Endothelial cell of umbilical vein (primary cell): ENCODE measurements around the gene RGS6. TPM values are rescaled to one million over a fixed set of nuclear protein-coding genes. Genes with fewer than 3 reads are reported as not detected.

Experiments used
- BruUV-seq: library from RNA; stranded (reverse); fragments of 400-500 nt; replicated peaks from 2 replicates; lab custom pipeline; 2021; lab: Mats Ljungman, UMichigan
- CTCF ChIA-PET: fragments of 300-600, 350-600 bp; sonication (Branson Sonifier 250); formaldehyde crosslinking; loops from one replicate; lab custom pipeline; 2021; ENCODE audit warnings: antibody characterized with exemption, inconsistent platforms; lab: Charles Lee
- POLR2A ChIA-PET: fragments of 300-600, 350-600 bp; sonication (Branson Sonifier 250); formaldehyde crosslinking; loops from one replicate; lab custom pipeline; 2021; ENCODE audit warnings: antibody characterized with exemption, inconsistent platforms; lab: Charles Lee
- DNase-seq: peaks from one replicate; pipeline ENCODE4 v3.0.0-alpha.2; 2011; ENCODE audit warnings: low read depth, low spot score
- FAIRE-seq: peaks from 2 replicates; lab custom pipeline; 2011; peaks lifted over from hg19 to GRCh38; lab: Jason Lieb, UNC
- H2AFZ ChIP-seq: 2 replicates; pipeline ENCODE4 v1.6.0; 2012; ENCODE audit warnings: low read depth, low read length, control low read depth, inconsistent platforms
- H3K27ac ChIP-seq: 2 replicates; pipeline ENCODE4 v1.5.1; 2011; ENCODE audit warnings: low read depth, mild to moderate bottlenecking, control low read depth, low read length, moderate library complexity; ENCODE audit not compliant: insufficient read depth
- H3K27me3 ChIP-seq, 2 experiments: 2 replicates each; pipeline versions ENCODE4 v1.6.0 to v1.6.1; 2011; ENCODE audit warnings: low read length in 2 of 2, mixed read lengths in 1 of 2; ENCODE audit not compliant: control insufficient read depth in 2 of 2, insufficient read depth in 2 of 2
- H3K36me3 ChIP-seq, 2 experiments: 2 replicates in 1 of 2; 3 replicates in 1 of 2; pipeline ENCODE4 v1.5.1; 2011; ENCODE audit warnings: low read length in 2 of 2, mild to moderate bottlenecking in 1 of 2, moderate library complexity in 1 of 2; ENCODE audit not compliant: control insufficient read depth in 2 of 2, insufficient read depth in 2 of 2; ENCODE audit errors: extremely low read depth in 1 of 2
- H3K4me1 ChIP-seq: 3 replicates; pipeline ENCODE4 v1.5.1; 2011; ENCODE audit warnings: mild to moderate bottlenecking, low read length; ENCODE audit not compliant: control insufficient read depth, insufficient read depth; ENCODE audit errors: extremely low read depth
- H3K4me2 ChIP-seq: 2 replicates; pipeline ENCODE4 v1.6.1; 2011; ENCODE audit warnings: low read length, control low read depth, mixed read lengths; ENCODE audit not compliant: insufficient read depth
- H3K4me3 ChIP-seq, 3 experiments: fragments of 200-600 bp in 1 of 3; sonication (generic), shearing (Covaris generic) in 1 of 3; replicated peaks in 1 of 3; 2 replicates each; pipeline ENCODE4 v1.5.1; 2011 to 2016; ENCODE audit warnings: control low read depth in 3 of 3, low read length in 3 of 3, mild to moderate bottlenecking in 2 of 3, inconsistent platforms in 1 of 3, low read depth in 1 of 3, moderate library complexity in 1 of 3; ENCODE audit not compliant: insufficient read depth in 1 of 3
- H3K79me2 ChIP-seq: 2 replicates; pipeline ENCODE4 v1.6.0; 2012; ENCODE audit warnings: low read length, inconsistent platforms; ENCODE audit not compliant: control insufficient read depth, insufficient read depth
- H3K9ac ChIP-seq: replicated peaks from 2 replicates; pipeline ENCODE3; 2011; ENCODE audit warnings: low read length, control low read depth; ENCODE audit not compliant: insufficient read depth; ENCODE audit errors: extremely low read depth
- H3K9me1 ChIP-seq: replicated peaks from 3 replicates; pipeline ENCODE4 v1.6.0; 2011; ENCODE audit warnings: mild to moderate bottlenecking, low read length; ENCODE audit not compliant: control insufficient read depth, insufficient read depth; ENCODE audit errors: extremely low read depth
- H3K9me3 ChIP-seq: replicated peaks from 2 replicates; pipeline ENCODE4 v1.5.1; 2012; ENCODE audit warnings: low read length, inconsistent platforms; ENCODE audit not compliant: control insufficient read depth, insufficient read depth
- H4K20me1 ChIP-seq: replicated peaks from 2 replicates; pipeline ENCODE3; 2011; ENCODE audit warnings: mild to moderate bottlenecking, low read length; ENCODE audit not compliant: control insufficient read depth, insufficient read depth; ENCODE audit errors: extremely low read depth
- EZH2 ChIP-seq: IDR thresholded peaks from 2 replicates; pipeline ENCODE4 v1.6.1; 2012; ENCODE audit warnings: borderline replicate concordance, low read depth, mild to moderate bottlenecking, moderate library complexity, low read length, inconsistent platforms; ENCODE audit not compliant: severe bottlenecking
- FOS ChIP-seq: IDR thresholded peaks from 2 replicates; pipeline ENCODE4 v1.6.1; 2011; ENCODE audit warnings: mild to moderate bottlenecking, low read length, moderate library complexity, borderline replicate concordance; ENCODE audit not compliant: insufficient read depth
- GATA2 ChIP-seq: IDR thresholded peaks from 2 replicates; pipeline ENCODE4 v1.7.0; 2011; ENCODE audit warnings: low read depth, mild to moderate bottlenecking, moderate library complexity, mixed read lengths, low read length; ENCODE audit not compliant: insufficient read length, insufficient read depth
- JUN ChIP-seq: IDR thresholded peaks from 2 replicates; pipeline ENCODE4 v1.6.1; 2011; ENCODE audit warnings: borderline replicate concordance, low read depth; ENCODE audit not compliant: insufficient read length, insufficient read depth
- MYC ChIP-seq: IDR thresholded peaks from one replicate; pipeline ENCODE4 v1.6.1; 2011; ENCODE audit warnings: mild to moderate bottlenecking, low read depth, low read length
- POLR2A ChIP-seq: IDR thresholded peaks from 2 replicates; pipeline ENCODE4 v1.6.1; 2012; ENCODE audit warnings: low read depth, mild to moderate bottlenecking, control low read depth, low read length
- POLR2AphosphoS5 ChIP-seq: IDR thresholded peaks from 2 replicates; pipeline ENCODE4 v1.6.1; 2012; ENCODE audit warnings: low read depth, mild to moderate bottlenecking, control low read depth, low read length, moderate library complexity; ENCODE audit not compliant: insufficient read depth
- dilution Hi-C: fragments of 300-500 bp; cut with MboI; formaldehyde crosslinking; loops from one replicate; pipeline ENCODE4 v1.15.0; 2019; ENCODE audit warnings: low sequenced_read_pairs; ENCODE audit not compliant: extremely low pct_ligation_motif_present
- intact Hi-C: fragments of 100-400 bp; cut with micrococcal nuclease; formaldehyde crosslinking; loops from one replicate; pipeline ENCODE4 v1.10.0; 2022
- polyA plus RNA-seq, 4 experiments: library from polyadenylated mRNA; depleted of rRNA in 3 of 4; stranded (reverse) in 3 of 4; unstranded in 1 of 4; fragments of >200 nt; gene quantifications; 2 replicates each; pipeline versions ENCODE4 v1.2.1 to v1.2.3, GENCODE V29; 2011 to 2012; ENCODE audit warnings: missing spikeins in 1 of 4
- total RNA-seq: library from RNA; stranded (reverse); gene quantifications from 2 replicates; pipeline ENCODE4 v1.2.3, GENCODE V29; 2021
- TF ChIP-seq, protein P1 (sequence below), 2 donors: IDR thresholded peaks; 1 replicate in 1 of 2; 2 replicates in 1 of 2; pipeline ENCODE4 v1.5.1; 2011; ENCODE audit warnings: low read length in 2 of 2, mild to moderate bottlenecking in 2 of 2, moderate library complexity in 2 of 2, control low read depth in 1 of 2, inconsistent platforms in 1 of 2, low read depth in 1 of 2; ENCODE audit not compliant: insufficient read depth in 1 of 2; ENCODE audit errors: extremely low read depth in 1 of 2
- TF ChIP-seq, protein P2 (sequence below): IDR thresholded peaks from 2 replicates; pipeline ENCODE4 v1.6.1; 2011; ENCODE audit not compliant: insufficient read depth, insufficient read length

The RGS6 gene
- total and polyA plus RNA-seq, 2 donors (not counting 3 experiments of a cell fraction or from before 2014, with no cell fraction given): not detected

DNA sequence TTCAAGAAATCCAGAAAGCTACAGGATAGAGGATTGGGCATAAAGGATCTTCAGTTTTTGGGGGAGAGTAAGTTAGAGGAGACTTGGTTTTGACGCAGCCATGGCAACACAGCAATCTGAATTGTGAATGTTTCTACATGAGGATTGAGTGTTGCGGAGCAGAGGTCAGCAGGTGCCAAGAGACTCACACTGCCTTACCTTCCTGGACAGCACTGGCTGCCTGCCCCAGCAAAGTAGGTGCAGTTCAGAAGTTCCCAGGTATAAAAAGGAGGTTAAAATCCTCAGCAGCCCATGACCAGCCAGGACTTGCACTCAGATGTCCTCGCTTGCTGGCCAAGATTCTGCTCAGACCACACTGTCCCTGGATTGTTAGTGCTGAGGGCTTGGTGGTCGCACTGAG is 590.6 kb downstream of the RGS6 start:
- FAIRE-seq: no peak
- BruUV-seq: no TSS peak
- CTCF ChIA-PET: no interaction called here

More for the DNA sequence above, 590.6 kb downstream of the RGS6 start:
- H3K27me3 ChIP-seq: no peaks in the 10 kb centered on the region
- no peaks in the 10 kb centered on the region for H4K20me1 ChIP-seq
- no peak for DNase-seq
- POLR2A ChIA-PET: no interaction called here
- H3K4me2 ChIP-seq: no peak overlapping the region
- H3K4me1 ChIP-seq: peaks cover 4% of the 10 kb centered on the region
- H3K9me3 ChIP-seq: no peaks in the 10 kb centered on the region
- no peaks in the 10 kb centered on the region for H3K79me2 ChIP-seq
- TF ChIP-seq, protein P1, sequence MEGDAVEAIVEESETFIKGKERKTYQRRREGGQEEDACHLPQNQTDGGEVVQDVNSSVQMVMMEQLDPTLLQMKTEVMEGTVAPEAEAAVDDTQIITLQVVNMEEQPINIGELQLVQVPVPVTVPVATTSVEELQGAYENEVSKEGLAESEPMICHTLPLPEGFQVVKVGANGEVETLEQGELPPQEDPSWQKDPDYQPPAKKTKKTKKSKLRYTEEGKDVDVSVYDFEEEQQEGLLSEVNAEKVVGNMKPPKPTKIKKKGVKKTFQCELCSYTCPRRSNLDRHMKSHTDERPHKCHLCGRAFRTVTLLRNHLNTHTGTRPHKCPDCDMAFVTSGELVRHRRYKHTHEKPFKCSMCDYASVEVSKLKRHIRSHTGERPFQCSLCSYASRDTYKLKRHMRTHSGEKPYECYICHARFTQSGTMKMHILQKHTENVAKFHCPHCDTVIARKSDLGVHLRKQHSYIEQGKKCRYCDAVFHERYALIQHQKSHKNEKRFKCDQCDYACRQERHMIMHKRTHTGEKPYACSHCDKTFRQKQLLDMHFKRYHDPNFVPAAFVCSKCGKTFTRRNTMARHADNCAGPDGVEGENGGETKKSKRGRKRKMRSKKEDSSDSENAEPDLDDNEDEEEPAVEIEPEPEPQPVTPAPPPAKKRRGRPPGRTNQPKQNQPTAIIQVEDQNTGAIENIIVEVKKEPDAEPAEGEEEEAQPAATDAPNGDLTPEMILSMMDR (IDR thresholded peaks at IDR 0.05; ENCODE audit: extremely low read depth in 1 of 2, insufficient read depth in 1 of 2, low read depth in 1 of 2, low read length in 2 of 2): no peak
- TF ChIP-seq MYC (no peak), GATA2 (no peak), FOS (no peak), POLR2A (no peak), JUN (no peak), EZH2 (no peak), POLR2AphosphoS5 (no peak)
- TF ChIP-seq, protein P2, sequence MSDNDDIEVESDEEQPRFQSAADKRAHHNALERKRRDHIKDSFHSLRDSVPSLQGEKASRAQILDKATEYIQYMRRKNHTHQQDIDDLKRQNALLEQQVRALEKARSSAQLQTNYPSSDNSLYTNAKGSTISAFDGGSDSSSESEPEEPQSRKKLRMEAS: no peak
- no peak overlapping the region for H2AFZ ChIP-seq
- dilution Hi-C loops (no loop called here), intact Hi-C loops (no loop called here)
- no peak overlapping the region for H3K9ac ChIP-seq
- H3K9me1 ChIP-seq: no peaks in the 10 kb centered on the region
- no peak overlapping the region for H3K4me3 ChIP-seq
- no peaks in the 10 kb centered on the region for H3K36me3 ChIP-seq
- H3K27ac ChIP-seq: no peak overlapping the region
